ENCODE results near the gene BLID. TPM values are rescaled to one million over a fixed set of nuclear protein-coding genes. Genes with fewer than 3 reads are reported as not detected.

Gene BLID
- polyA plus RNA-seq, 1 donor from 2014 or later: not detected

DNA sequence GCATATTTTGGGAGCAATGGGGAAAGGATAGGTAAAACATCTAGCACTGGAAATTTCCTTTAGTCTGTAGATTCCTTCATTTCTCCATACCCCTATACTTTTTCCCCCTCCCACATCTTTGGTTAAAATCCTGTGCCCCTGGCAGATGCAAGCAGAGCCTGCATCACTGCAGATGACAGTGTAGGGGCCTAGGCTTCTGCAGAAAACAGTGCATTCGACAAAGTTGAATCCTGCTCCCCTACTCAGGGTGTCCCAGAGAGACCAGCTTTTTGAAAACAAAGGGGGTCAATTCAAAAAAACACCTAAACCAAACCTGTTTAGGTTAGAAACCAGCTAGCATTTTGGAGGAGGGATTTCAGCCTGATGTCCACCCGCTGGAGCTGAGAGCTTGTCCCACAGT lies 43.8 kb upstream of the BLID start:
- H3K79me2 ChIP-seq (replicated peaks; ENCODE audit: insufficient read depth, low read length): no peaks in the 10 kb centered on the region
- no peaks in the 10 kb centered on the region for H3K9me2 ChIP-seq (ENCODE audit: insufficient read depth, low read length)
- H3K27me3 ChIP-seq (ENCODE audit: insufficient read depth, low read depth, low read length): no peaks in the 10 kb centered on the region
- H3K36me3 ChIP-seq (ENCODE audit: insufficient read depth, low read length): no peaks in the 10 kb centered on the region
- no peaks in the 10 kb centered on the region for H4K20me1 ChIP-seq (ENCODE audit: insufficient read depth)
- H3K4me2 ChIP-seq (ENCODE audit: low read length): no peak overlapping the region
- no peaks in the 10 kb centered on the region for H3K9me3 ChIP-seq (ENCODE audit: low read length)
- H3K9ac ChIP-seq (ENCODE audit: low read length): no peak overlapping the region
- TF ChIP-seq MXI1 (conservative IDR thresholded peaks at IDR 0.05; ENCODE audit: poor library complexity, severe bottlenecking) (no peak), TAF1 (IDR thresholded peaks at IDR 0.05; ENCODE audit: low read depth) (no peak), EP300 (conservative IDR thresholded peaks at IDR 0.05; ENCODE audit: poor library complexity, severe bottlenecking) (no peak)
- TF ChIP-seq, protein P1, sequence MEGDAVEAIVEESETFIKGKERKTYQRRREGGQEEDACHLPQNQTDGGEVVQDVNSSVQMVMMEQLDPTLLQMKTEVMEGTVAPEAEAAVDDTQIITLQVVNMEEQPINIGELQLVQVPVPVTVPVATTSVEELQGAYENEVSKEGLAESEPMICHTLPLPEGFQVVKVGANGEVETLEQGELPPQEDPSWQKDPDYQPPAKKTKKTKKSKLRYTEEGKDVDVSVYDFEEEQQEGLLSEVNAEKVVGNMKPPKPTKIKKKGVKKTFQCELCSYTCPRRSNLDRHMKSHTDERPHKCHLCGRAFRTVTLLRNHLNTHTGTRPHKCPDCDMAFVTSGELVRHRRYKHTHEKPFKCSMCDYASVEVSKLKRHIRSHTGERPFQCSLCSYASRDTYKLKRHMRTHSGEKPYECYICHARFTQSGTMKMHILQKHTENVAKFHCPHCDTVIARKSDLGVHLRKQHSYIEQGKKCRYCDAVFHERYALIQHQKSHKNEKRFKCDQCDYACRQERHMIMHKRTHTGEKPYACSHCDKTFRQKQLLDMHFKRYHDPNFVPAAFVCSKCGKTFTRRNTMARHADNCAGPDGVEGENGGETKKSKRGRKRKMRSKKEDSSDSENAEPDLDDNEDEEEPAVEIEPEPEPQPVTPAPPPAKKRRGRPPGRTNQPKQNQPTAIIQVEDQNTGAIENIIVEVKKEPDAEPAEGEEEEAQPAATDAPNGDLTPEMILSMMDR (IDR thresholded peaks at IDR 0.05; ENCODE audit: poor library complexity, severe bottlenecking): no peak
- TF ChIP-seq, protein P2, sequence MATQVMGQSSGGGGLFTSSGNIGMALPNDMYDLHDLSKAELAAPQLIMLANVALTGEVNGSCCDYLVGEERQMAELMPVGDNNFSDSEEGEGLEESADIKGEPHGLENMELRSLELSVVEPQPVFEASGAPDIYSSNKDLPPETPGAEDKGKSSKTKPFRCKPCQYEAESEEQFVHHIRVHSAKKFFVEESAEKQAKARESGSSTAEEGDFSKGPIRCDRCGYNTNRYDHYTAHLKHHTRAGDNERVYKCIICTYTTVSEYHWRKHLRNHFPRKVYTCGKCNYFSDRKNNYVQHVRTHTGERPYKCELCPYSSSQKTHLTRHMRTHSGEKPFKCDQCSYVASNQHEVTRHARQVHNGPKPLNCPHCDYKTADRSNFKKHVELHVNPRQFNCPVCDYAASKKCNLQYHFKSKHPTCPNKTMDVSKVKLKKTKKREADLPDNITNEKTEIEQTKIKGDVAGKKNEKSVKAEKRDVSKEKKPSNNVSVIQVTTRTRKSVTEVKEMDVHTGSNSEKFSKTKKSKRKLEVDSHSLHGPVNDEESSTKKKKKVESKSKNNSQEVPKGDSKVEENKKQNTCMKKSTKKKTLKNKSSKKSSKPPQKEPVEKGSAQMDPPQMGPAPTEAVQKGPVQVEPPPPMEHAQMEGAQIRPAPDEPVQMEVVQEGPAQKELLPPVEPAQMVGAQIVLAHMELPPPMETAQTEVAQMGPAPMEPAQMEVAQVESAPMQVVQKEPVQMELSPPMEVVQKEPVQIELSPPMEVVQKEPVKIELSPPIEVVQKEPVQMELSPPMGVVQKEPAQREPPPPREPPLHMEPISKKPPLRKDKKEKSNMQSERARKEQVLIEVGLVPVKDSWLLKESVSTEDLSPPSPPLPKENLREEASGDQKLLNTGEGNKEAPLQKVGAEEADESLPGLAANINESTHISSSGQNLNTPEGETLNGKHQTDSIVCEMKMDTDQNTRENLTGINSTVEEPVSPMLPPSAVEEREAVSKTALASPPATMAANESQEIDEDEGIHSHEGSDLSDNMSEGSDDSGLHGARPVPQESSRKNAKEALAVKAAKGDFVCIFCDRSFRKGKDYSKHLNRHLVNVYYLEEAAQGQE (IDR thresholded peaks at IDR 0.05; ENCODE audit: borderline replicate concordance): no peak
- no peak overlapping the region for H3K27ac ChIP-seq (ENCODE audit: low read length)
- no peak overlapping the region for H2AFZ ChIP-seq (ENCODE audit: low read depth, low read length)
- no peaks in the 10 kb centered on the region for H3F3A ChIP-seq (ENCODE audit: insufficient read depth, low read length, poor library complexity, severe bottlenecking)
- H3K4me3 ChIP-seq (ENCODE audit: low read length): no peak overlapping the region

DNA sequence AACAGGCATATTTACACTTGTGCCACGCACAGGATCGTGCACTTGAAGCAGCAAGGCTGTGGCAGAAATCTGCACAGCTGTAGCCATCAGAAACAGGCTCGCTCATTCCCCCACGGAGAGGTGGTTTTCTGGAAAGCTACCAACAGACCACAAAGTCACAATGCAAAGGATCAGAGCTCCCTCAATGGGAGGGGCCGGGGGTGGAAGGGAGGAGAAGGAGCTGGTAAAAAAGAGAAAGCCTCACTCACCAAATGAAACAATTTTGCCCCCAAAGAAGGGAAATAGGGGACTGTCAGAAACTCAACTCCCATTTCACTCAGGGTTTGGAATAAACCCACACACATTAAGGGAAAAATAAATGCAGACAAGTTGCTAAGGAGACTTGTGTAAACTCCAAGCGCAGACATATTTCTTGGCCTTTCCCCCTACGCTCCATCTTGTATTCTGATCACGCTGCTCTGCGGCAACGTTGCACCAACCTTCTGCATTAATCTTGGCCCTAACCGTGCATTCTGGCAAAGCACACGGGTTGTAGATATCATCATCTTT lies 43.2 kb upstream of the BLID start:
- Histone ChIP-seq H3K4me3 (ENCODE audit: low read length) (no peak overlapping the region), H3K9me2 (ENCODE audit: insufficient read depth, low read length) (no peaks in the 10 kb centered on the region), H3K36me3 (ENCODE audit: insufficient read depth, low read length) (no peaks in the 10 kb centered on the region), H3K9me3 (ENCODE audit: low read length) (no peaks in the 10 kb centered on the region), H3K4me2 (ENCODE audit: low read length) (no peak overlapping the region), H2AFZ (ENCODE audit: low read depth, low read length) (no peak overlapping the region), H3K9ac (ENCODE audit: low read length) (no peak overlapping the region), H3K27me3 (ENCODE audit: insufficient read depth, low read depth, low read length) (no peaks in the 10 kb centered on the region), H3K79me2 (replicated peaks; ENCODE audit: insufficient read depth, low read length) (no peaks in the 10 kb centered on the region), H3F3A (ENCODE audit: insufficient read depth, low read length, poor library complexity, severe bottlenecking) (no peaks in the 10 kb centered on the region), H3K27ac (ENCODE audit: low read length) (no peak overlapping the region), H4K20me1 (ENCODE audit: insufficient read depth) (no peaks in the 10 kb centered on the region)
- TF ChIP-seq, protein P2 (IDR thresholded peaks at IDR 0.05; ENCODE audit: borderline replicate concordance): no peak
- TF ChIP-seq, protein P1 (IDR thresholded peaks at IDR 0.05; ENCODE audit: poor library complexity, severe bottlenecking): no peak
- TF ChIP-seq TAF1 (IDR thresholded peaks at IDR 0.05; ENCODE audit: low read depth) (no peak), POLR2AphosphoS5 (IDR thresholded peaks at IDR 0.05) (no peak), SMC3 (conservative IDR thresholded peaks at IDR 0.05; ENCODE audit: poor library complexity) (no peak), MXI1 (conservative IDR thresholded peaks at IDR 0.05; ENCODE audit: poor library complexity, severe bottlenecking) (no peak), EZH2 (IDR thresholded peaks at IDR 0.05; ENCODE audit: borderline replicate concordance, insufficient read depth, low read length, poor library complexity, severe bottlenecking) (no peak), RAD21 (conservative IDR thresholded peaks at IDR 0.05) (no peak), EP300 (conservative IDR thresholded peaks at IDR 0.05; ENCODE audit: poor library complexity, severe bottlenecking) (no peak)

Data from neural cell (in vitro differentiated cells).